ENCODE data around the gene ZDHHC14.

DNA sequence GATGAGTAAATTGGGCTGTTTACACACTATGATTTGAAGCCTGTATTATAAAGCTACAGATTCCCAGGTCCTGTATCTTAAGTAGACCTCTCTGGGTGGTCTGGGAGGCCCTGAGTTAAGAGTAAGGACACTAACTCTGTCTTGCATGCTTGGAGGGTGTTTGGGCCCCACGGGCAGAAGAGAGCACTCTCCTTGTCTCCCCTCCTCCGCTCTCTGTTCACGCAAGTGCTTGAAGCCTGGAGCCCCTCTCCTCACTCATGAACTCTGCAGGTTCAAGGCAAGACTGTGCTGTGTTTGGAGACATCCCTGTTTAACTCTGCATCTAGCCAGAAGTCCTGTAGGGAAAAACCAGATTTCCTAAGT is 154.0 kb downstream of the ZDHHC14 start:
- TF ChIP-seq CTCF (IDR thresholded peaks at IDR 0.05), result no peak
- no peak for TF ChIP-seq POLR2A (IDR thresholded peaks at IDR 0.05)

All from vagina (tissue), 2 donors.